SK-N-SH treated with all-trans-retinoic acid at 6 μM for 48 hours (cell line): Measurements from ENCODE around the gene KRT71.

ENCODE experiments used
- ATAC-seq: fragments of 200-7000 bp; cut with Tn5 transposase; 3 replicates; pipeline ENCODE4 v1.9.1; 2020; ENCODE audit warnings: mild to moderate bottlenecking, moderate library complexity
- ARNTL ChIP-seq: fragments of 450-650 bp; formaldehyde crosslinking; IDR thresholded peaks from 2 replicates; pipeline ENCODE4 v1.5.0; 2020; ENCODE audit warnings: low read depth, mild to moderate bottlenecking, moderate library complexity, borderline replicate concordance
- BACH2 ChIP-seq: fragments of 250-450 bp; sonication (Bioruptor Pico); IDR thresholded peaks from 2 replicates; pipeline ENCODE4 v1.9.0; 2021; ENCODE audit warnings: mild to moderate bottlenecking, borderline replicate concordance
- ESRRG ChIP-seq: fragments of 250-450 bp; sonication (Bioruptor Pico); IDR thresholded peaks from 2 replicates; pipeline ENCODE4 v1.6.1; 2021; ENCODE audit warnings: mild to moderate bottlenecking
- GLIS3 ChIP-seq: fragments of 250-450 bp; sonication (Bioruptor Pico); IDR thresholded peaks from 2 replicates; pipeline ENCODE4 v1.5.0; 2020; ENCODE audit warnings: mild to moderate bottlenecking, moderate library complexity
- ISL1 ChIP-seq: fragments of 250-450 bp; sonication (Bioruptor Pico); IDR thresholded peaks from 2 replicates; pipeline ENCODE4 v2.1.2; 2022; ENCODE audit warnings: mild to moderate bottlenecking, moderate library complexity
- PPARA ChIP-seq: fragments of 250-450 bp; sonication (Bioruptor Pico); IDR thresholded peaks from 2 replicates; pipeline ENCODE4 v1.5.0; 2020; ENCODE audit warnings: mild to moderate bottlenecking, borderline replicate concordance
- RARB ChIP-seq: fragments of 250-450 bp; sonication (Bioruptor Pico); IDR thresholded peaks from 2 replicates; pipeline ENCODE4 v1.8.0; 2021; ENCODE audit warnings: mild to moderate bottlenecking, moderate library complexity
- TCF4 ChIP-seq: fragments of 250-450 bp; sonication (Bioruptor Pico); IDR thresholded peaks from 2 replicates; pipeline ENCODE4 v1.8.0; 2021; ENCODE audit warnings: mild to moderate bottlenecking, moderate library complexity, borderline replicate concordance
- TOX ChIP-seq: fragments of 250-450 bp; sonication (Bioruptor Pico); IDR thresholded peaks from 2 replicates; pipeline ENCODE4 v1.8.0; 2021; ENCODE audit warnings: mild to moderate bottlenecking, moderate library complexity, borderline replicate concordance
- ZC3H10 ChIP-seq: fragments of 250-450 bp; sonication (Bioruptor Pico); IDR thresholded peaks from 2 replicates; pipeline ENCODE4 v1.5.1; 2021; ENCODE audit warnings: mild to moderate bottlenecking, moderate library complexity
- ZFP3 ChIP-seq: fragments of 250-450 bp; sonication (Bioruptor Pico); IDR thresholded peaks from 2 replicates; pipeline ENCODE4 v1.5.0; 2020; ENCODE audit warnings: mild to moderate bottlenecking, moderate library complexity
- ZFP30 ChIP-seq: fragments of 450-650 bp; formaldehyde crosslinking; IDR thresholded peaks from 2 replicates; pipeline ENCODE4 v1.5.0; 2022; ENCODE audit warnings: mild to moderate bottlenecking, moderate library complexity
- ZNF565 ChIP-seq: fragments of 450-650 bp; formaldehyde crosslinking; conservative IDR thresholded peaks from 2 replicates; pipeline ENCODE4 v1.5.0; 2020; ENCODE audit warnings: low read depth, mild to moderate bottlenecking, moderate library complexity
- ZNF8 ChIP-seq: fragments of 450-650 bp; formaldehyde crosslinking; IDR thresholded peaks from 2 replicates; pipeline ENCODE4 v1.5.0; 2020; ENCODE audit warnings: mild to moderate bottlenecking, moderate library complexity
- TF ChIP-seq, protein P1 (sequence below): fragments of 250-450 bp; sonication (Bioruptor Pico); IDR thresholded peaks from 2 replicates; pipeline ENCODE4 v1.5.1; 2021; ENCODE audit warnings: mild to moderate bottlenecking, moderate library complexity
- TF ChIP-seq, protein P2 (sequence below): fragments of 250-450 bp; sonication (Bioruptor Pico); IDR thresholded peaks from 2 replicates; pipeline ENCODE4 v1.5.1; 2020; ENCODE audit warnings: low read depth, mild to moderate bottlenecking, moderate library complexity
- TF ChIP-seq, protein P3 (sequence below): fragments of 250-450 bp; sonication (Bioruptor Pico); IDR thresholded peaks from 2 replicates; pipeline ENCODE4 v1.5.0; 2020; ENCODE audit warnings: mild to moderate bottlenecking, moderate library complexity
- TF ChIP-seq, protein P4 (sequence below): fragments of 250-450 bp; sonication (Bioruptor Pico); IDR thresholded peaks from 2 replicates; pipeline ENCODE4 v1.8.0; 2020; ENCODE audit warnings: mild to moderate bottlenecking, moderate library complexity, borderline replicate concordance

KRT71 gene

DNA sequence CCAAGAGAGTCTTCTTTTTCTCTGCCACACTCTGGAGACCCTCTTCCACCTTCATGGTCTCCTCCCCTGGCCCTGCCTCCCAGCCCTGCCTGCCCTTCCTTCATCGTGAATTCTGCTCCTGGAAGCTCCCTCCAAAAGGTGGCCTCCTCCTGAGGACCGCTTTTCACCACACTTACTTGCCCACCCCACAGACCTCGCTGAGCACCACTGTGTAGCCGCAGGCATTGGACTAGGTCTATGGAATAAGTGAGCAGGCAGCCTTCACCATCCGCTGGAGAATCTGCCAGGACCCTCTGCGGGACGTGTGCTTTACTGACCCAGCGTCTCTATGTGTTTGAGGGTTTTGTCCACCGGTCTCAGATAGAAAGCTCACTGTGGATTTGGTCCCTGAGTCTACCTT, 23.1 kb downstream of the KRT71 start:
- ATAC-seq, result no peak
- TF ChIP-seq RARB (CRISPR knock-in tag), result no peak
- TF ChIP-seq TCF4 (CRISPR knock-in tag), result no peak
- no peak for TF ChIP-seq PPARA (CRISPR knock-in tag)
- TF ChIP-seq ARNTL (CRISPR knock-in tag), result no peak
- TF ChIP-seq, protein P1, sequence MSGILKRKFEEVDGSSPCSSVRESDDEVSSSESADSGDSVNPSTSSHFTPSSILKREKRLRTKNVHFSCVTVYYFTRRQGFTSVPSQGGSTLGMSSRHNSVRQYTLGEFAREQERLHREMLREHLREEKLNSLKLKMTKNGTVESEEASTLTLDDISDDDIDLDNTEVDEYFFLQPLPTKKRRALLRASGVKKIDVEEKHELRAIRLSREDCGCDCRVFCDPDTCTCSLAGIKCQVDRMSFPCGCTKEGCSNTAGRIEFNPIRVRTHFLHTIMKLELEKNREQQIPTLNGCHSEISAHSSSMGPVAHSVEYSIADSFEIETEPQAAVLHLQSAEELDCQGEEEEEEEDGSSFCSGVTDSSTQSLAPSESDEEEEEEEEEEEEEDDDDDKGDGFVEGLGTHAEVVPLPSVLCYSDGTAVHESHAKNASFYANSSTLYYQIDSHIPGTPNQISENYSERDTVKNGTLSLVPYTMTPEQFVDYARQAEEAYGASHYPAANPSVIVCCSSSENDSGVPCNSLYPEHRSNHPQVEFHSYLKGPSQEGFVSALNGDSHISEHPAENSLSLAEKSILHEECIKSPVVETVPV, result no peak
- TF ChIP-seq ZC3H10 (CRISPR knock-in tag), result no peak
- no peak for TF ChIP-seq ISL1 (CRISPR knock-in tag)
- TF ChIP-seq ZFP3 (CRISPR knock-in tag), result no peak

DNA sequence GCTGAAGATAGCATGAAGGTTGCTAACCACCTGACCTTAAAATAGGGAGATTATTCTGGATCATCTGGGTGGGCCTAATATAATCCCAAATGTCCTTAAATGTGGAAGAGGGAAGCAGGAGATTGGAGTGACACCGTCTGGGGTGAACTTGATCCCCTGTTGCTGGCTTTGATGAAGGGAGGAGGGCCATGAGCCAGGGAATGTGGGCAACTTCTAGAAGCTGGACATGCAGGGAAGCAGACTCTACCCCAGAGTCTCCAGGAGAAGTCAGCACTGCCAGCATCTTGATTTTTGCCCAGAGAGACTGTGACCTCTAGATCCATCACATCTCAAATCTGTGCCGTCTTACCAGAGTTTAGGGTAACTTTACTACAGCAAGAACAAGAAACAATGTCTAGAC, 23.5 kb downstream of the KRT71 start:
- TF ChIP-seq ZFP30 (CRISPR knock-in tag) (no peak), TCF4 (CRISPR knock-in tag) (no peak), TOX (CRISPR knock-in tag) (no peak), ZNF565 (CRISPR knock-in tag) (no peak)
- TF ChIP-seq, protein P2, sequence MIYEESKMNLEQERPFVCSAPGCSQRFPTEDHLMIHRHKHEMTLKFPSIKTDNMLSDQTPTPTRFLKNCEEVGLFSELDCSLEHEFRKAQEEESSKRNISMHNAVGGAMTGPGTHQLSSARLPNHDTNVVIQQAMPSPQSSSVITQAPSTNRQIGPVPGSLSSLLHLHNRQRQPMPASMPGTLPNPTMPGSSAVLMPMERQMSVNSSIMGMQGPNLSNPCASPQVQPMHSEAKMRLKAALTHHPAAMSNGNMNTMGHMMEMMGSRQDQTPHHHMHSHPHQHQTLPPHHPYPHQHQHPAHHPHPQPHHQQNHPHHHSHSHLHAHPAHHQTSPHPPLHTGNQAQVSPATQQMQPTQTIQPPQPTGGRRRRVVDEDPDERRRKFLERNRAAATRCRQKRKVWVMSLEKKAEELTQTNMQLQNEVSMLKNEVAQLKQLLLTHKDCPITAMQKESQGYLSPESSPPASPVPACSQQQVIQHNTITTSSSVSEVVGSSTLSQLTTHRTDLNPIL, result no peak
- ATAC-seq, result no peak

DNA sequence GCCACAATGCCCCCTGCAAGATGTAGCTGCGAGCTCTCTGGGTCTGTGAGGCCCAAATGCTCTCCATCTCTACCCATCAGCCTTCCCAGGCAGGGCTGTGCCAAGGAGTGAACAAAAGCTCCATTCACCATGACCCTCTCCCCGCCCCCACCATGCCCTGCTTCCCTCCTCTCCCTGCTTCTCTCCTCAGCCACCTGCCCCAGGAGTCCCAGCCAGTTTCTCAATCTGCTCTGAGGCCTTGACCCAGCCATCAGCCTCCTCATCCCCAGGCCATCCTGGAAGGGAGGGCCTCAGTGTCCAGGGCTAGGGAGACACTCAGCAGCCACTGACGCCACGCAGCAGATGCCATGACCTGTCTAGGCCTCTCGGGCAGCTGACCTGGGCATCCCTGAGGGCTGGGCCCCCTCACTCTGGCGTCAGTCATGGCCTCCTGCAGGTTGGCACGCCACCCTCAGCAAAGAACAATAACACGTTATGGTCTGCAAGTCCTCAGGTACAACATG, 24.3 kb downstream of the KRT71 start:
- TF ChIP-seq ZC3H10 (CRISPR knock-in tag), result no peak
- no peak for TF ChIP-seq ARNTL (CRISPR knock-in tag)
- TF ChIP-seq RARB (CRISPR knock-in tag), result no peak
- TF ChIP-seq TOX (CRISPR knock-in tag), result no peak
- ATAC-seq, result no peak

DNA sequence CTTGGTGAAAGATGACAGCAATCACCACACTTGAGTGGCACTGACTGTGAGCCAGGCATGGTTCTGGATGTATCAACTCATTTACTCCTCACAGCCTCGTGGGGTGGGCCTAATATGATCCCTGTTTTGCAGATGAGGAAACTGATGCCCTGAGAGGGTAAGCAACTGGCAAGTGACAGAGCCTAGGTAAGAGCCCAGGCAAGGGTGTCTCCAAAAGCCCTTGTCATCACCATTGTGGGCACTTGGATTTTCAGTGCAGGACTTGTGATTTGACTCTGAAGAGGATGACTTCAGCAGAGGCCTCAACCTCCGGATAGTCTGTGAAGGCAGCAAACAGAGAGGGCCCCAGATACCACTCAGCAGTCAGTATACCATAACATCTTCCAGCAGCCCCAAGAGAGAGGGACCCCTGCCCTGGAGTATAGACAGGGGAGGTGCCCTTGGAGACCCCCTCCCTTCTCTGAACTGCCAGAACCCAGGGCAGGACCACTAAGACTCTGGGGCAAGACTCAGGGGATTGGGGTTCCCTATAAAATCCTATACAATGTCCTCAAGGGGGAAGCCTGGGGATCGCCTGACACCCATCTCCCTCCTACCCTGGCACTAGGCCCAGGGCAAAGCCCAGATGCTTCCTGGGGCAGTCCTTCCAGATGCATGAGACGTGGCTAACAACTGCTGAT, 25.7 kb downstream of the KRT71 start:
- TF ChIP-seq PPARA (CRISPR knock-in tag) (no peak), ZNF8 (CRISPR knock-in tag) (no peak), ARNTL (CRISPR knock-in tag) (no peak), ESRRG (CRISPR knock-in tag) (no peak), ZFP3 (CRISPR knock-in tag) (no peak), ZFP30 (CRISPR knock-in tag) (no peak), ISL1 (CRISPR knock-in tag) (no peak), GLIS3 (CRISPR knock-in tag) (no peak), BACH2 (no peak), TOX (CRISPR knock-in tag) (no peak), TCF4 (CRISPR knock-in tag) (no peak)
- TF ChIP-seq, protein P3, sequence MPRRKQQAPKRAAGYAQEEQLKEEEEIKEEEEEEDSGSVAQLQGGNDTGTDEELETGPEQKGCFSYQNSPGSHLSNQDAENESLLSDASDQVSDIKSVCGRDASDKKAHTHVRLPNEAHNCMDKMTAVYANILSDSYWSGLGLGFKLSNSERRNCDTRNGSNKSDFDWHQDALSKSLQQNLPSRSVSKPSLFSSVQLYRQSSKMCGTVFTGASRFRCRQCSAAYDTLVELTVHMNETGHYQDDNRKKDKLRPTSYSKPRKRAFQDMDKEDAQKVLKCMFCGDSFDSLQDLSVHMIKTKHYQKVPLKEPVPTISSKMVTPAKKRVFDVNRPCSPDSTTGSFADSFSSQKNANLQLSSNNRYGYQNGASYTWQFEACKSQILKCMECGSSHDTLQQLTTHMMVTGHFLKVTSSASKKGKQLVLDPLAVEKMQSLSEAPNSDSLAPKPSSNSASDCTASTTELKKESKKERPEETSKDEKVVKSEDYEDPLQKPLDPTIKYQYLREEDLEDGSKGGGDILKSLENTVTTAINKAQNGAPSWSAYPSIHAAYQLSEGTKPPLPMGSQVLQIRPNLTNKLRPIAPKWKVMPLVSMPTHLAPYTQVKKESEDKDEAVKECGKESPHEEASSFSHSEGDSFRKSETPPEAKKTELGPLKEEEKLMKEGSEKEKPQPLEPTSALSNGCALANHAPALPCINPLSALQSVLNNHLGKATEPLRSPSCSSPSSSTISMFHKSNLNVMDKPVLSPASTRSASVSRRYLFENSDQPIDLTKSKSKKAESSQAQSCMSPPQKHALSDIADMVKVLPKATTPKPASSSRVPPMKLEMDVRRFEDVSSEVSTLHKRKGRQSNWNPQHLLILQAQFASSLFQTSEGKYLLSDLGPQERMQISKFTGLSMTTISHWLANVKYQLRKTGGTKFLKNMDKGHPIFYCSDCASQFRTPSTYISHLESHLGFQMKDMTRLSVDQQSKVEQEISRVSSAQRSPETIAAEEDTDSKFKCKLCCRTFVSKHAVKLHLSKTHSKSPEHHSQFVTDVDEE (CRISPR knock-in tag), result no peak
- TF ChIP-seq, protein P2, result no peak
- TF ChIP-seq, protein P4, sequence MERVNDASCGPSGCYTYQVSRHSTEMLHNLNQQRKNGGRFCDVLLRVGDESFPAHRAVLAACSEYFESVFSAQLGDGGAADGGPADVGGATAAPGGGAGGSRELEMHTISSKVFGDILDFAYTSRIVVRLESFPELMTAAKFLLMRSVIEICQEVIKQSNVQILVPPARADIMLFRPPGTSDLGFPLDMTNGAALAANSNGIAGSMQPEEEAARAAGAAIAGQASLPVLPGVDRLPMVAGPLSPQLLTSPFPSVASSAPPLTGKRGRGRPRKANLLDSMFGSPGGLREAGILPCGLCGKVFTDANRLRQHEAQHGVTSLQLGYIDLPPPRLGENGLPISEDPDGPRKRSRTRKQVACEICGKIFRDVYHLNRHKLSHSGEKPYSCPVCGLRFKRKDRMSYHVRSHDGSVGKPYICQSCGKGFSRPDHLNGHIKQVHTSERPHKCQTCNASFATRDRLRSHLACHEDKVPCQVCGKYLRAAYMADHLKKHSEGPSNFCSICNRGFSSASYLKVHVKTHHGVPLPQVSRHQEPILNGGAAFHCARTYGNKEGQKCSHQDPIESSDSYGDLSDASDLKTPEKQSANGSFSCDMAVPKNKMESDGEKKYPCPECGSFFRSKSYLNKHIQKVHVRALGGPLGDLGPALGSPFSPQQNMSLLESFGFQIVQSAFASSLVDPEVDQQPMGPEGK (CRISPR knock-in tag), result no peak
- no peak for ATAC-seq
